ENCODE measurements around the gene DUSP16.
"Not testable (repeated sequence)": the region's sequence is repeated elsewhere in the genome, so short reads cannot be mapped to it uniquely, and the experiment has no call there.

The DUSP16 gene

DNA sequence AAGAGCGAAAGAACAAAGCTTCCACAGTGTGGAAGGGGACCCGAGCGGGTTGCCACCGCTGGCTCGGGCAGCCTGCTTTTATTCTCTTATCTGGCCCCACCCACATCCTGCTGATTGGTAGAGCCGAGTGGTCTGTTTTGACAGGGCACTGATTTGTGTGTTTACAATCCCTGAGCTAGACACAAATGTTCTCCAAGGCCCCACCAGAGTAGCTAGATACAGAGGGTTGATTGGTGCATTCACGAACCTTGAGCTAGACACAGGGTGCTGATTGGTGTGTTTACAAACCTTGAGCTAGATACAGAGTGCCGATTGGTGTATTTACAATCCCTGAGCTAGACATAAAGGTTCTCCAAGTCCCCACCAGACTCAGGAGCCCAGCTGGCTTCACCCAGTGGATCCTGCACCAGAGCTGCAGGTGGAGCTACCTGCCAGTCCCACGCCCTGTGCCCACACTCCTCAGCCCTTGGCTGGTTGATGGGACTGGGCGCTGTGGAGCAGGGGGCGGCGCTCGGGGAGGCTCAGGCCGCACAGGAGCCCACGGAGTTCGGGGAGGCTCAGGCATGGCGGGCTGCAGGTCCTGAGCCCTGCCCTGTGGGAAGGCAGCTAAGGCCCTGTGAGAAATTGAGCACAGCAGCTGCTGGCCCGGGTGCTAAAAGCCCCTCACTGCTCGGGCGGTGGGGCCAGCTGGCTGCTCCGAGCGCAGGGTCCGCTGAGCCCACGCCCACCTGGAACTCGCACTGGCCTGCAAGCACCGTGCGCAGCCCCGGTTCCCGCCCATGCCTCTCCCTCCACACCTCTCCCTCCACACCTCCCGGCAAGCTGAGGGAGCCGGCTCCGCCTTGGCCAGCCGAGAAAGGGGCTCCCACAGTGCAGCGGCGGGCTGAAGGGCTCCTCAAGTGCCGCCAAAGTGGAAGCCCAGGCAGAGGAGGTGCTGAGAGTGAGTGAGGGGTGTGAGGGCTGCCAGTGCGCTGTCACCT is 90.4 kb downstream of the DUSP16 start:
- not testable (repeated sequence) for DNase-seq (ENCODE audit: low read depth in 4 of 4, low spot score in 1 of 4)

DNA sequence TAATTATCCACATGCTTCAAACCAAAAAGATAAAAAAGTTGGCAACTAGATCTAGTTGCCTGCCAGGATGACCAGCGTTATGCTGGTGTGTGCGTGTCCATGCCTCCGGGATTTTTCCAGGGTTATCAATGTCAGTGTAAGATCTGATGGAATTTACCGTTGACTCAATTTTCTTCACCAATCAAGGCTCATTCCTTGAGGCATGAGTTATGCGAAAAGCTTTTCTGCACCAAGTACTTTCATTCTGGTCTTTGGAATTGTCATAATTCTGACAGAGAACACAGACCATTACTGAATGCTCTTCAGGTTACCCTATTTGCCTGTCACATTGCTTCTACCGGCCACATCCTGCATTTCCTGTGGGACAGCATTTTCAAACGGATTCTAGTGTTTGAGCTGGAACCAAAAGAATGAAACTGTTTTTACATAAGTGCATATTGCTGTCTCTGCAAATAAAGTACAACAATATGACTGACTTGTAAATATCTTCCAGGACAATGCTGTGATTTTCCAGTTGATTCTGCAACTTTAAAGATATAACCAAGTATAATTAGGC is 91.8 kb downstream of the DUSP16 start:
- DNase-seq (ENCODE audit: low read depth in 4 of 4, low spot score in 1 of 4), result no peak

DNA sequence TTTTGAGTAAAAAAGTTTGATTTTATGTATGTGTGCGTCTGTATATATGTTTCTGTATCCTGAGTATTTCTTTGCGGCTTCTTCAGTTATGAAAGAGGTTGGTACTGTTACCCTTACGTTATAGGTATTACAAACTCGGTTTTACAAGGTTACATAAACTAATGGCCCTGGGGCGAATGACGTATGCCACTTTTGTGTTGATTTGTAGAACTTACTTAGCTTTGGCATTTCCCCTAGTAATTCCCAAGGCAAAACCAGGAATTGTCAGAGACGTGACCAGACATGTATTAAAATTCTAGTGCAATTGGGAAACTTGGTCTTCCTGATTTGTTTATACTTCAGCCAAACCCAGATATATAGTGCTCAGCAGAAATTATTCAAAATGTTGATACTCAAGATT is 93.3 kb downstream of the DUSP16 start:
- DNase-seq (ENCODE audit: low read depth in 4 of 4, low spot score in 1 of 4), result no peak

DNA sequence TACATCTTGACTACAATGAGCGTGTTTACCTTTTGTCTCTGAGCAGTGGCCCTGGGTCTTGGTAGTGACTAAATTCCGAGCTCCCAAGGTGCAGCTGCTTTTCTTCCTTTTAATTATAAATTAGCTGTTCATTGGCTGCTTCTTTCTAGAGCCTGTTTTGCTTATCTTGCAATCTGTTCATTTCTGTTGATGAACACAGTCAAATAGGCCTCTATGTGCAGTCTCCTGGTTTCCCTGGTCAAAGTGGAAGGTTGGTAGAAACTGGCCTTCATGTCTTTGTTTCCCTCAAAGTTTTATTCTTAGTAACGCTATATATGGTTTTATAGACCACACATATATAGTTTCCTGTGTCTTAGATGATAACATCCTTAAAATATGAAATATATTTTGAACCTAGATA is 94.1 kb downstream of the DUSP16 start:
- DNase-seq (ENCODE audit: low read depth in 4 of 4, low spot score in 1 of 4), result no peak

DNA sequence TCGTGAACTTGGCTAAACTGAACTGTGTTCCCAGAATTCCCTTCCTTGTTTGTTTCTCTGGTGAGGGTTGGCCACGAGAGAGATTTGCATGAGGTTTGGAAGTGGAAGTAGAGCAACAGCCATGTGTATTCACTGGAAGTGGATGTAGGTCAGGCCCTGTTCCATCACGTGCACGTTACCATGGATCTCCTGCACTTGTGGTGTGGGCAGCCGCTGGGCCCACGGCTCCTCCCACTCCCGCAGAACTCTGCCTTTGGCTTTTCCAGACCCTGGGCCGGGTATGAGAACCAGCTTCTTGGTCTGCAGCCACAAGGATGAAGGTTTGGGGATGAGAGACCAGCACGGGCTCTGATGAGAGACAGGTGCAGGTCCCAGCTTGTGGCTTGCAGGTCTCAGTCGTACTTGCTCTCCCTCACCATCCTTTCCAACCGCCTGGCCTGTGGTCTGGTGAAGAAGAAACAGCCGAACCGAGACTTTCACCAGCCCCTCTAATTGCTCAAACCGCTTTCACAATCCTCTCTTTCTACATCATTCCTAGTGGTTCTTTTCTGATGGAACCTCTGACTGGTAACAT is 94.9 kb downstream of the DUSP16 start:
- no peak for DNase-seq (ENCODE audit: low read depth in 4 of 4, low spot score in 1 of 4)

DNA sequence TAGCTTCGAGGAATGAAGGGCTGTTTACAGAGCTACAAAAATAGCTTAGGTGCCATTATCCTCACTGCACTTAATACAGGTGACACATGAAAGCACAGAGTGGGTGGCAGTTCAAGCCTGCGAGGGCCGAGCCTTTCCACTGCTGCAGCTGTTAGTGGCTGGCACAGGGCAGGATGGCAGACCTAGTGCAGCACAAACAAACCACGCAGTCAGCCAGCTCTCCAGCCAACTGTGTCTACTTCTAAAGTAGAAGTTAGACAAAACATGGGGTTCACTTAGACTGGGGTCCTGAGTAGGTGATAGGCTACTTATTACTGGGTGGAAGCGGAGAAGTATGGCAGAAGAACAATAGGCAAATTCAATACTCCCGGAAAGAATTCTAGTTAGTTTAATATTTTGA is 95.4 kb downstream of the DUSP16 start:
- no peak for DNase-seq (ENCODE audit: low read depth in 4 of 4, low spot score in 1 of 4)

DNA sequence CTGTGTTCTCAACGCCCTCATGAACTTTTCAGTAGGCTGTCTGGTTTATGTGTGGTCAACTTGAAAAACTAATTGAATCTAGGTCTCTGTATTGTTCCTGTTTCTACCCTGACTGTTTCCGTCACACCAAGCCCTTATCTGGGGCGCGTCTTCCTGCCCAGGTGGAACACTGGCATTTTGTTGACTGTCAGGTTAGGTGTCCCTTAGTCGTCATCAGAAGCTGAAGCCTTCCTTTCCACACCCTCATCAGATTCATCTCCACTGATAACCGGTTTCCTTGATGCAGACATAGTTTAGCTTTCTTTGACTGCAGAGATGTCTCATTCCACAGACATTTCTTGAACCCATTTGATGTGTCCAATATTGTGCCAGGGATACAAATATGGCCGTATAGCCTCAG is 96.5 kb downstream of the DUSP16 start:
- DNase-seq (ENCODE audit: low read depth in 4 of 4, low spot score in 1 of 4), result no peak

DNA sequence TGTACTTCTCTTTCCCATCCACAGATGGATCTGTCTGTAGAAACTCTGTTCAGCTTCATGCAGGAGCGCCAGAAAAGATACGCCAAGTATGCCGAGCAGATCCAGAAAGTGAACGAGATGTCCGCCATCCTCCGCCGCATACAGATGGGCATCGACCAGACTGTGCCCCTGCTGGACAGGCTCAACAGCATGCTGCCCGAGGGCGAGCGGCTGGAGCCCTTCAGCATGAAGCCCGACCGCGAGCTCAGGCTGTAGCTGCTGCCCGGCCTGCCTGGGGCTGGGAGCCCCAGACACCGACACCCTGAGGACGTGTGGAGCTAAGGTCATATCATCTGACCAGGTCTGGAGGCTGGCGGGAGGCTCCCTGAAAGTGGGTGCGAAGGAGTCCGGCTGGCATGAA is 97.1 kb downstream of the DUSP16 start:
- no peak for DNase-seq (ENCODE audit: low read depth in 4 of 4, low spot score in 1 of 4)

DNA sequence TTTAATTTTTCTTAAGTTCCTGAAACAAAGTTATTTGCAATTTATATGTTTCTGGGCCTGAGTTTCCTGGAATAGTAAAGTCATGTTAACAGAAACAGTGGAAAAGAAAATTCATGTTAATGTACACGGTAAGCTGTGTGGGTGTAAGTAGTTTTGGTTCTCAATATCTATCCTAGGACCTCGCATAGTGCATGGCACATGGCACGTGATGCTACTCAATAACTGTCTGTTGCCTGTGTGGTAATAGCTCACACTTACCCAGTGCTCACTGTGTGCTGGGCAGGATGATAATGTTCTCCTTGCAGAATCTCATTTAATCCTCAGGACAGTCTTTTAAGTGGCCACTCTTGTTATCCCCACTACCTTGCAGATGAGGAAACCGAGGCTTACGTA is 100.7 kb downstream of the DUSP16 start:
- no peak for DNase-seq (ENCODE audit: low read depth in 4 of 4, low spot score in 1 of 4)

DNA sequence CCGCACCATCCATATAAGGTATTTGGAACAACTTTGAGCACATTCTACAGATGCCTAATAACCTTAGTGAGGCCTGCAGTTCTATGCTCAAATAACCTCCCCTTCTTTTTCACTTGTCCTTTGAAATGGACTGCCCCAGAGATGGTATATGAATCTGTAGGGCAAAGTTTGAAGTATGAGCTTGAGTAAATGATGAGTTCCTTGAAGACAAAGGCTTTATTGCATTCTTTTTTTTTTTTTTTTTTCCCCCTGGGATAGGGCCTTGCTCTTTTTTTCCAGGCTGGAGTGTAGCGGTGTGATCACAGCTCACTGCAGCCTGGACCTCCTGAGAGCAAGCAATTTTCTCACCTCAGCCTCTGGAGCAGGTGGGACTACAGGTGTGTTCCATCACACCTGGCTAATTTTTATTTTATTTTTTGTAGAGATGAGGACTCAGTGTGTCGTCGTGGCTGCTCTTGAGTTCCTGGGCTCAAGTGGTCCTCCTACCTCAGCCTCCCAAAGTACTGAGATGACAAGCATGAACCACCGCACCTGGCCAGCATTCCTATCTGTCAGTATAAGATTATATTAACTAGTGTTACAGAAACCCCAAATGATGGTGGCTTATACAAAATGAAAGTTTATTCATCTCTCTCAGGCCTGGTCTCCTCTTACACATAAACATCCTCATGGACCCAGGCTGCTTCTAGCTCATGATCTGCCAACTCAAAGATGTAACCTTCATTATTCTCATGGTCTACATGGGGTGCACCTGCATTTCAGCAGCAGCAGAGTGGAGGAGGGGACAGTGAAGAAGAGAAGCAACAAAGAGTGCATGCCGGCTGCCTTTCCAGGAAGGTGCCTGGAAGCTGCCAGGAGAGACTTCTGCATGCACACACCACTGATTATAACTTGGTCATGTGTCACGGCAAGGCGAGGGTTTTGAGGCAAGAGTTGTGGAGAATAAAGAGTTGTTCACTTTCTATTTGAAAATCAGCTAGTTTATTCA is 101.4 kb downstream of the DUSP16 start:
- no peak for DNase-seq (ENCODE audit: low read depth in 4 of 4, low spot score in 1 of 4)

DNA sequence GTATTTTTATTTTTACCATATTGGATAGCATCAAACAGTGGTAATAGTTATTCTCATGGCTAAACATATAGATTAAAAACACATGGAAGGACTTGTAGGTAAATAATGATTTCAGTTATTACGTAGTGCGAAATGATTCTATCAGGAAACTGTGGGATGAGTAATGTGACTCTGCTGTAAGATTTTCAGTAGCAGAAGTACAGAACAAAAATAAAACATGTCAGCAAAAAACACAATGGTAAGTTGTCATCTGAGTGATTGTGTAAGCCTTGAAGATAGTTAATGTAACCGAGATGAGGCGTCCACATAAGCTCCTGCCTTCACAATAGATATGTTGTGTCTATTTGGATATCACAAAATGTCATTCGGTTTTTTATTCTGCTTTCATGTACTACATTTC is 106.0 kb downstream of the DUSP16 start:
- no peak for DNase-seq (ENCODE audit: low read depth in 4 of 4, low spot score in 1 of 4)

DNA sequence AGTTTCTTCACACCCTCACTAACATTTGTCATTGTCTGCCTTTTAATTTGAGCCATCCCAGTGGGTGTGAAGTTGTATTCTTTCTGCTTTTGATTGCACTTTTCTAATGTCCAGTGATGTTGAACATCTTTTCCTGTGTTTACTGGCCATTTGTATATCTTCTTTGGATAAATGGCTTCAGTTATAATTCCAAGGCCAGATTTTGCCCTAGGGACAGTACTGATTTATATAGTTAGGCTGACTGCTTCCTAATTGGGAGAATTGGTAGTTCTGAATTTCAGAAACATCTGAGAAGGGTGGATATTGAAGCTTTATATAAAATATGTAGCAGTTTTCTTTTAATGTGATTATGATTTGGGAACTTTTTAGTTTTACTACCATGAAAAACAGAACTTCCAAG is 108.3 kb downstream of the DUSP16 start:
- no peak for DNase-seq (ENCODE audit: low read depth in 4 of 4, low spot score in 1 of 4)

DNA sequence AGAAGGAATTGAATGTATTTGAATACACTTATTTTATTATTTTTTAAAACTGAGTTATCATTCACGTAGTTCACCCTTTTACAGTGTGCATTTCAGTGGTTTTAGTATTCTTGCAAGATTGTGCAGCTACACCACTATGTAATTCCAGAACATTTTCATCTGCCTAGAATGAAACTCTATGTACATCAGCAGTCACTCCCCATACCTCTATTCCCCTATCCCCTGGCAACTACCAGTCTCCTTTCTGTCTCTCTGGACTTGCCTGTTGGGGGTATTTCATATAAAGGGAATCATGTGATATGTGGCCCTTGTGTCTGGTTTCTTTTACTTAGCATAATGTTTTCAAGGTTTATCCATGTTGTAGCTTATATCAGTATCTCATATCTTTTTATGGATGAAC is 109.0 kb downstream of the DUSP16 start:
- DNase-seq (ENCODE audit: low read depth in 4 of 4, low spot score in 1 of 4), result no peak

DNA sequence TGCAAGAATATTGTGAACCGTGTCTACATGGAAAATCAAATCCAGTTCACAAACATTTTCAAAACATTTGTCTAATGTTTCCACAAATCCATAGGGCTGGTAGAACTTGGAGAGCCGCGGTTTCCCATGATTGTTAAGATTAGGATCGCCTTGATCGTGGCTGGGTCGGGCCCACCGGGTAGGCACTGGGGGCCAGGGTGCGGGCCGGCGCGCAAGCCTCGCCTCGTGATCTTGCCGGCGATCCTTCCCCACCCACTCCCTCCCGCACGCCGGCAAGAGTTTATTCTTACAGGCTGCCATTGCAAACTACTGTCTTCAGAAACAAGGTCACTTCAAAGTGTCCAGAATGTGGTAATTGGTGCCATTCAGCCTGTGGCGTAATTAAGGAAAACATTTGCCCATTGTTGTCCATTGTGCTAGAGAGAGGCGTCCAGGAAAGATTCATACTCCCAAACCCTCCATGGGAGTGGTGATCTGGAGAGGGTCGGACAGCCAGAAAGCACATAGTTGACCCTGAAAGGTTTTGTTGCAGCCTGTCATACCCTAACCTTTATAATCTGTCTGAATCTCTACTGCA is 110.2 kb downstream of the DUSP16 start:
- DNase-seq (ENCODE audit: low read depth in 4 of 4, low spot score in 1 of 4), result no peak

DNA sequence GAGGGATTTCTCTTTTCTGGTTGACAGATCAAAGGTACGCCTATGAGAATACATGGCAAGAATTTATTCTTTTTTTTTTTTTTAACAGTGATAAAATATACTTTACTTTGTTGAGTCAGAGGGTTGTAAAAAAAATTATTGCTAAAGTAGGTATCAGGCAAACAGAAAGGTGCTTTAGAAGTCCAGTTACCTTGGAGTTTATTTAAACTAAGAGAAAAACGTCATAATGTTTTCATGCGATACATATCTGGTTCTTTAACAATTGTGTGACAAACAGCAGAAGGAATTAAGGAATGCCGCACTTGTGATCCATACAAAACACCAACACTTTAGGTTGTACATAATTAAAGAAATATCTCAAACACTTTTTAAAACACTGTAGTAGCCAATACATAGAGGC is 111.6 kb downstream of the DUSP16 start:
- no peak for DNase-seq (ENCODE audit: low read depth in 4 of 4, low spot score in 1 of 4)

DNA sequence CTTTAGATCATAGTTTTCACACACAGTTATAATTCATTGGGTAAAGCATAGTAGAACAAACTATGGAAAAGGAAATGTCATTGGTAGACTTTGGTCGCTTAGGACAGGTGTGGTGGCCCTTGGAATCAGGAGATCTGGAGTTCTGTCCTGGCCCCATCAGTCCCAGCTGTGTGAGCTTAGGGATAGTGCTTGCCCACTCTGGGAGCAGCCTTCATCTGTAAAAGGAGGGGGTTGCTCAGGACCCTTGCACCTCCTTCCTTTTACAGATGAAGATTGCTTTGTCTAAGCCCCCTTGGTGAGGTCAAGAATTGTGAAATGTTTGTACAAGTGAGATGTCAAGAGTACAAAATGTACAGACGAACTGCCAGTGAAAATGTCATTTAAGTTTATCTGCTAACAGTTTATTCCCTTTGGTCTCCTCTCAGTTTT is 112.6 kb downstream of the DUSP16 start:
- no peak for DNase-seq (ENCODE audit: low read depth in 4 of 4, low spot score in 1 of 4)

DNA sequence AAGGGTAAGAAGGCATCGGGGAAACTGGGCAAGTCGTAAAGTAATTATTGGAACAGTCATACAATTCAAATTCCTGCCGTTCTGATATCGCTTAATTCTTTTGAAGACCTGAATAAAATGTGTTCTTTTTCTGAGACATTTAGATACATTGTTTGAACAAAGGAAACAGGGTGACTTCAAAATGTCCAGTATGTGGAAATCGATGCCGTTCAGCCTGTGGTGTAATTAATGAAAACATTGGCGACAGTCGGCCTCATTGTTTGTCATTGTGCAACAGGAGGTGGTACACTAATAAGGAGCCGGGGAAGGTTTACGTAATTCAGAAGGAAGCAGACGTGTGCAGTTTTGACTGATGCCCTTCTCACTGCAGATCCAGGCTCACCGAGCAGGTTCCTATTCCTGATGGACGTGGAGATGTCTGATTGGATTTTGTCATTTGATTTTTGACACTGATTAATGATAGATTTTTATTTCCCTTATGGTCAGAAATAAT is 113.1 kb downstream of the DUSP16 start:
- DNase-seq (ENCODE audit: low read depth in 4 of 4, low spot score in 1 of 4), result no peak

DNA sequence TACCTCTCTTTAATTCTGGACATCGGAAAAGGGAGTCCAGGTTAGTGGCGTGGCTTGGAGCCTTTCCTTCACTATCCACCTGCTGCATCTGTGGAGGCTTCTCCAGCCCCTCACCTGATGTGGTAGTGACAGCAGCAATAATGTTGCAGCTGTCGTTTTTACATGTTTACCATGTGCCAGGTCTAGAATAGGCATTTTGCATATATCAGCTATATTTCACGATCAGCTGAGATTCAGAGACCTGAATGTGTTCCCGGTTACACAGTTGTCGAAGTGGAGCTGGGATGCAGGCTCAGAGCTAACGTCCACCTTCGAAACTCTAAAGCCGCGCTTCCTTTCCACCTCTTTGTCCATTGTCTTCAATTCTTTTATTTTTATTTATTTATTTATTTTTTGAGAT is 114.8 kb downstream of the DUSP16 start:
- no peak for DNase-seq (ENCODE audit: low read depth in 4 of 4, low spot score in 1 of 4)

DNA sequence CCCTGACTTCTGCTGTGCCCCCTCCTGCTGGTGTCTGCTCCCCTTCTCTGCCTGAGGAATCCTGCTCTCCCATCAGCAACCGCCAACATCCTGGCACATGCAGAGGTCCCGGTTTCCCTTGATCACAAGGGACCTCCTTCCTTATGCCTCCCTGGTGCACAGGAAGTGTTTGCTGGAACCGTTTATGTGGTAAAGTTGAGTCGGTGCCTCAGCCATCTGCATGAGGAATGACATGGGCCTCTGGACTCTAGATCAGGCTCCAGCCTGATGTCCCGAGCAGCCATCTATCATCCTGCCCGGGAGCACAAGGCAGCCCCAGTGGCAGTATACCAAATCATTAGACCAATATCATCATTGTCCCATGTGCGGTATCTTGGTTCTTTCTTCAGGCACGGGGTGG is 115.4 kb downstream of the DUSP16 start:
- no peak for DNase-seq (ENCODE audit: low read depth in 4 of 4, low spot score in 1 of 4)

DNA sequence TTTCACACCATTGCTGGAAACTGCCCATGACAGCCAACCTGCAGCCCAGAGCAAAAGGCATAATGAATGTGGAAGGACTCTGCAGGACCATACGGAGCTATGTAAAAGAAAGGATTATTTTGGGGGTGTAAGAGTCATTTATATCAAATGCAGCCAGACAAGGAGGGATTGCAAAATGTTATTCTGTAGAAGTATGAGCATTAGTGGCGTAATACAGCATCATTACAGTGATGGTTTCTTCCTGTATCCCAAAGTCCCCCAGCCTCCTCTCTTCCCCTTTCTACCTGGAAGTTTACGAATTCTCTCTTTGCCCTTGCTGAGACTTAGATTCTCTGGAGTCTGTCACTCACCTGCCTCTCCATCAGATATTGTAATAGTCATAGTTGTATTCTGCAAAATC is 115.9 kb downstream of the DUSP16 start:
- DNase-seq (ENCODE audit: low read depth in 4 of 4, low spot score in 1 of 4), result no peak

DNA sequence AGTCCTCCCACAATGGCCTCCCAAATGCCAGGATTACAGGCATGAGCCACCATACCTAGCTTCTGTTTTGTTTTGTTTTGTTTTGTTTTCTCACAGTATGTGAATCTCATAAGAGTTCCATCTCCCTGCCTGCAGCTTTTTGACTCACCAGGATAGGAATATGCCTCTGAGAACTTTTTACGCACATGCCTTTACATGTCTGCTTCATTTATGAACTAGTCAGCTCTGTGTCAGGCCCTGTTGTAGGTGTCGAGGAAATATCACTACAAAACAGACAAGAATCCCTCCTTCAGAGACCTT is 116.8 kb downstream of the DUSP16 start:
- DNase-seq (ENCODE audit: low read depth in 4 of 4, low spot score in 1 of 4), result no peak

All from stimulated activated CD4-positive, alpha-beta T cell treated with anti-CD3 and anti-CD28 coated beads, Interleukin-1b, Interleukin-23, amount 100 ng/mL, for 24 hours (primary cell).